IMR-90 (cell line): Measurements from ENCODE around the gene HINT2. TPM values are rescaled to one million over a fixed set of nuclear protein-coding genes. Genes with fewer than 3 reads are reported as not detected.

ENCODE experiments used
- ATAC-seq: fragments of 200-7000 bp; cut with Tn5 transposase; 2 replicates; pipeline ENCODE4 v1.9.1; 2020; ENCODE audit warnings: low read depth, mild to moderate bottlenecking, moderate library complexity
- BruUV-seq: library from RNA; stranded (reverse); fragments of 400-500 nt; replicated peaks from 2 replicates; lab custom pipeline; 2021; lab: Mats Ljungman, UMichigan
- CTCF ChIA-PET: fragments of 300-600 bp; formaldehyde crosslinking; extraction: SDS; loops from one replicate; lab custom pipeline; 2021; ENCODE audit warnings: antibody characterized with exemption; lab: Yijun Ruan, JAX
- POLR2A ChIA-PET: fragments of 300-600 bp; sonication (Branson Sonifier 250); formaldehyde crosslinking; loops from one replicate; lab custom pipeline; 2022; ENCODE audit warnings: antibody characterized with exemption; ENCODE audit not compliant: unreplicated experiment; lab: Charles Lee
- DNase-seq: peaks from one replicate; pipeline ENCODE4 v3.0.0; 2013
- H2AFZ ChIP-seq: replicated peaks from 2 replicates; pipeline ENCODE3; 2013; ENCODE audit warnings: low read length, mild to moderate bottlenecking; ENCODE audit not compliant: poor library complexity
- H2AK5ac ChIP-seq: 2 replicates; pipeline ENCODE4 v1.6.1; 2013; ENCODE audit warnings: low read depth, low read length, inconsistent platforms
- H2AK9ac ChIP-seq: replicated peaks from 2 replicates; pipeline ENCODE3; 2013; ENCODE audit warnings: mild to moderate bottlenecking, low read depth, low read length, moderate library complexity; ENCODE audit not compliant: poor library complexity
- H2BK120ac ChIP-seq: 2 replicates; pipeline ENCODE4 v1.6.1; 2013; ENCODE audit warnings: low read depth, low read length, inconsistent platforms
- H2BK15ac ChIP-seq: 3 replicates; pipeline ENCODE4 v1.6.1; 2013; ENCODE audit warnings: low read depth, low read length, inconsistent platforms
- H2BK20ac ChIP-seq: 2 replicates; pipeline ENCODE4 v1.6.1; 2013; ENCODE audit warnings: low read depth, mild to moderate bottlenecking, inconsistent platforms, low read length, moderate library complexity
- H2BK5ac ChIP-seq: 2 replicates; pipeline ENCODE4 v1.6.1; 2013; ENCODE audit warnings: mild to moderate bottlenecking, low read depth, low read length, inconsistent platforms; ENCODE audit not compliant: poor library complexity, severe bottlenecking
- H3K14ac ChIP-seq: replicated peaks from 2 replicates; pipeline ENCODE4 v1.6.1; 2013; ENCODE audit warnings: low read depth, low read length, inconsistent platforms
- H3K18ac ChIP-seq: 2 replicates; pipeline ENCODE4 v1.6.1; 2013; ENCODE audit warnings: low read depth, low read length, control low read depth
- H3K23ac ChIP-seq: 2 replicates; pipeline ENCODE4 v1.6.1; 2013; ENCODE audit warnings: low read depth, low read length, inconsistent platforms
- H3K27ac ChIP-seq: 2 replicates; pipeline ENCODE4 v1.5.1; 2013; ENCODE audit warnings: mild to moderate bottlenecking, control low read depth, low read length; ENCODE audit not compliant: insufficient read depth
- H3K27me3 ChIP-seq: 2 replicates; pipeline ENCODE4 v1.6.1; 2013; ENCODE audit warnings: low read length; ENCODE audit not compliant: control insufficient read depth, insufficient read depth
- H3K36me3 ChIP-seq: 2 replicates; pipeline ENCODE4 v1.6.1; 2013; ENCODE audit warnings: low read length, mixed read lengths; ENCODE audit not compliant: control insufficient read depth, insufficient read depth
- H3K4ac ChIP-seq: 2 replicates; pipeline ENCODE4 v1.6.1; 2013; ENCODE audit warnings: low read depth, low read length, inconsistent platforms
- H3K4me1 ChIP-seq: 2 replicates; pipeline ENCODE4 v1.6.1; 2013; ENCODE audit warnings: low read length, mixed read lengths; ENCODE audit not compliant: control insufficient read depth, insufficient read depth
- H3K4me2 ChIP-seq: 2 replicates; pipeline ENCODE4 v1.6.1; 2013; ENCODE audit warnings: low read depth, mild to moderate bottlenecking, control low read depth, low read length, moderate library complexity
- H3K4me3 ChIP-seq: 2 replicates; pipeline ENCODE4 v1.5.1; 2013; ENCODE audit warnings: low read depth, mild to moderate bottlenecking, control low read depth, low read length, moderate library complexity; ENCODE audit not compliant: insufficient read depth
- H3K56ac ChIP-seq: 2 replicates; pipeline ENCODE4 v1.6.1; 2013; ENCODE audit warnings: low read length, inconsistent platforms; ENCODE audit not compliant: insufficient read depth; ENCODE audit errors: extremely low read depth
- H3K79me1 ChIP-seq, 2 experiments: 2 replicates each; pipeline ENCODE4 v1.6.1; 2013; ENCODE audit warnings: low read length in 2 of 2, inconsistent platforms in 1 of 2, low read depth in 1 of 2
- H3K9ac ChIP-seq: 2 replicates; pipeline ENCODE4 v1.6.1; 2013; ENCODE audit warnings: low read depth, low read length, control low read depth
- H3K9me1 ChIP-seq: 2 replicates; pipeline ENCODE4 v1.6.1; 2013; ENCODE audit warnings: low read length, inconsistent platforms; ENCODE audit not compliant: insufficient read depth
- H3K9me3 ChIP-seq: 2 replicates; pipeline ENCODE4 v1.6.1; 2013; ENCODE audit warnings: low read length; ENCODE audit not compliant: control insufficient read depth, insufficient read depth
- H4K20me1 ChIP-seq: 2 replicates; pipeline ENCODE4 v1.6.1; 2013; ENCODE audit warnings: low read length, inconsistent platforms; ENCODE audit not compliant: insufficient read depth
- H4K5ac ChIP-seq: 2 replicates; pipeline ENCODE4 v1.6.1; 2013; ENCODE audit warnings: mild to moderate bottlenecking, low read depth, low read length, control low read depth
- H4K8ac ChIP-seq, 2 experiments: 2 replicates each; pipeline ENCODE4 v1.6.1; 2013; ENCODE audit warnings: low read depth in 2 of 2, low read length in 2 of 2, control low read depth in 1 of 2, inconsistent platforms in 1 of 2
- H4K91ac ChIP-seq: 2 replicates; pipeline ENCODE4 v1.6.1; 2013; ENCODE audit warnings: low read depth, low read length, inconsistent platforms; ENCODE audit not compliant: insufficient read depth
- BHLHE40 ChIP-seq: fragments of 150-350 bp; IDR thresholded peaks from 2 replicates; pipeline ENCODE4 v1.6.1; 2016; ENCODE audit warnings: mild to moderate bottlenecking, low read depth, low read length
- CHD1 ChIP-seq: IDR thresholded peaks from 2 replicates; pipeline ENCODE4 v1.6.1; 2012; ENCODE audit warnings: low read depth, low read length, improper control_type of control experiment
- MAFK ChIP-seq: IDR thresholded peaks from 2 replicates; pipeline ENCODE4 v1.6.1; 2012; ENCODE audit warnings: low read depth, low read length, improper control_type of control experiment
- MAZ ChIP-seq: IDR thresholded peaks from 2 replicates; pipeline ENCODE4 v1.6.1; 2012; ENCODE audit warnings: low read depth, mild to moderate bottlenecking, low read length, improper control_type of control experiment, moderate library complexity, borderline replicate concordance
- MXI1 ChIP-seq: IDR thresholded peaks from 2 replicates; pipeline ENCODE4 v1.6.1; 2012; ENCODE audit warnings: low read depth, mild to moderate bottlenecking, low read length, moderate library complexity, borderline replicate concordance
- POLR2A ChIP-seq: IDR thresholded peaks from 2 replicates; pipeline ENCODE4 v1.6.1; 2012; ENCODE audit warnings: mild to moderate bottlenecking, low read depth, low read length
- RAD21 ChIP-seq: IDR thresholded peaks from 2 replicates; pipeline ENCODE4 v1.6.1; 2012; ENCODE audit warnings: low read length, improper control_type of control experiment
- RFX5 ChIP-seq: IDR thresholded peaks from 2 replicates; pipeline ENCODE4 v1.8.0; 2012; ENCODE audit warnings: low read depth, mild to moderate bottlenecking, low read length, moderate library complexity
- SMC3 ChIP-seq: fragments of 150-350 bp; IDR thresholded peaks from 2 replicates; pipeline ENCODE4 v1.6.1; 2016; ENCODE audit warnings: low read depth, mild to moderate bottlenecking, antibody characterized with exemption, low read length, moderate library complexity
- WGBS, 2 experiments: methylation state at CpG; one replicate each; pipeline versions ENCODE4 v1.1.5 to v1.1.7; 2013; ENCODE audit warnings: missing lambda C conversion rate in 2 of 2; ENCODE audit not compliant: insufficient read length in 1 of 2; ENCODE audit errors: extremely low coverage in 2 of 2; 5-methylcytosine and 5-hydroxymethylcytosine counted together
- dilution Hi-C: fragments of 300-500 bp; cut with HindIII; formaldehyde crosslinking; loops from one replicate; pipeline ENCODE4 v1.14.3; 2018; ENCODE audit warnings: low sequenced_read_pairs; ENCODE audit not compliant: unreplicated experiment
- in situ Hi-C: fragments of 300-500 bp; cut with MboI; formaldehyde crosslinking; loops from 3 replicates; pipeline ENCODE4 v1.14.3; 2019; ENCODE audit warnings: low sequenced_read_pairs, inconsistent platforms, mixed read lengths
- intact Hi-C: fragments of 100-400 bp; cut with micrococcal nuclease; formaldehyde crosslinking; loops from 2 replicates; pipeline ENCODE4 v1.10.0; 2022
- polyA plus RNA-seq, 3 experiments: library from polyadenylated mRNA; depleted of rRNA; stranded (reverse); fragments of >200 nt; gene quantifications; 2 replicates each; pipeline ENCODE4 v1.2.3, GENCODE V29; 2012; ENCODE audit warnings: low replicate concordance in 1 of 3
- total RNA-seq: library from RNA; depleted of rRNA; stranded (reverse); fragments of >200 nt; gene quantifications from 2 replicates; pipeline ENCODE4 v1.2.3, GENCODE V29; 2012
- TF ChIP-seq, protein P1 (sequence below): conservative IDR thresholded peaks from 2 replicates; pipeline ENCODE4 v1.5.1; 2012; ENCODE audit warnings: mild to moderate bottlenecking, low read depth, low read length, improper control_type of control experiment

The HINT2 gene
- total and polyA plus RNA-seq, 2 of the 4 experiments (the other 2 are of a cell fraction): 7.5 to 20.6 TPM

GRCh38 chr9:35826071-35826701 is 11.3 kb upstream of the HINT2 start:
- peak overlapping the region; percentile 0 to 97; a peak in 3 of 4 replicates for H4K8ac ChIP-seq
- H2AFZ ChIP-seq: peak overlapping the region; percentile 94
- no peak overlapping the region for H3K4me3 ChIP-seq
- no TSS peak for BruUV-seq
- peak overlapping the region; percentile 93; the same call in 1 of the 2 replicates for H3K23ac ChIP-seq
- no peaks in the 10 kb centered on the region for H4K20me1 ChIP-seq
- H3K18ac ChIP-seq: peak overlapping the region; percentile 86
- peak; percentile 46; the same call in 1 of the 2 replicates for TF ChIP-seq SMC3
- TF ChIP-seq RAD21: peak; percentile 64
- TF ChIP-seq MAFK: no peak
- TF ChIP-seq MXI1: no peak
- TF ChIP-seq MAZ: no peak
- TF ChIP-seq, protein P1, sequence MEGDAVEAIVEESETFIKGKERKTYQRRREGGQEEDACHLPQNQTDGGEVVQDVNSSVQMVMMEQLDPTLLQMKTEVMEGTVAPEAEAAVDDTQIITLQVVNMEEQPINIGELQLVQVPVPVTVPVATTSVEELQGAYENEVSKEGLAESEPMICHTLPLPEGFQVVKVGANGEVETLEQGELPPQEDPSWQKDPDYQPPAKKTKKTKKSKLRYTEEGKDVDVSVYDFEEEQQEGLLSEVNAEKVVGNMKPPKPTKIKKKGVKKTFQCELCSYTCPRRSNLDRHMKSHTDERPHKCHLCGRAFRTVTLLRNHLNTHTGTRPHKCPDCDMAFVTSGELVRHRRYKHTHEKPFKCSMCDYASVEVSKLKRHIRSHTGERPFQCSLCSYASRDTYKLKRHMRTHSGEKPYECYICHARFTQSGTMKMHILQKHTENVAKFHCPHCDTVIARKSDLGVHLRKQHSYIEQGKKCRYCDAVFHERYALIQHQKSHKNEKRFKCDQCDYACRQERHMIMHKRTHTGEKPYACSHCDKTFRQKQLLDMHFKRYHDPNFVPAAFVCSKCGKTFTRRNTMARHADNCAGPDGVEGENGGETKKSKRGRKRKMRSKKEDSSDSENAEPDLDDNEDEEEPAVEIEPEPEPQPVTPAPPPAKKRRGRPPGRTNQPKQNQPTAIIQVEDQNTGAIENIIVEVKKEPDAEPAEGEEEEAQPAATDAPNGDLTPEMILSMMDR: peak; percentile 53
- TF ChIP-seq POLR2A: no peak
- TF ChIP-seq BHLHE40: no peak
- TF ChIP-seq CHD1: no peak; the same call in 1 of the 2 replicates
- TF ChIP-seq RFX5: no peak
- H3K14ac ChIP-seq: peak overlapping the region; percentile 88
- H2AK5ac ChIP-seq: peak overlapping the region; percentile 8; the same call in 1 of the 2 replicates
- DNase-seq: peak; percentile 73
- peak overlapping the region; percentile 80 for H4K91ac ChIP-seq
- peak; percentile 47 for ATAC-seq
- H3K9me1 ChIP-seq: peaks cover 16% of the 10 kb centered on the region
- ChIA-PET CTCF (interaction anchor here (0.6 to 2.8 kb wide), 28 partner anchors 9 to 650 kb away, joined by 3 to 37 read pairs (median 4); partner anchors contain the start of genes HINT2, HRCT1, NPR2 and SPAG8), POLR2A (interaction anchor here (0.6 kb wide), 1 partner anchor 98 kb away, joined by 3 read pairs; no protein-coding TSS in a partner anchor)
- peak overlapping the region; percentile 88 for H2BK5ac ChIP-seq
- peaks cover 2 to 18% of the 10 kb centered on the region in 2 experiments; a peak in 3 of 4 replicates for H3K79me1 ChIP-seq
- no peaks in the 10 kb centered on the region for H3K27me3 ChIP-seq
- peak overlapping the region; percentile 98 for H2BK20ac ChIP-seq
- H4K5ac ChIP-seq: peak overlapping the region; percentile 85
- H2BK15ac ChIP-seq: peak overlapping the region; percentile 79; the same call in 2 of the 3 replicates
- H3K4ac ChIP-seq: peak overlapping the region; percentile 96
- H3K9me3 ChIP-seq: no peaks in the 10 kb centered on the region
- dilution Hi-C loops (no loop called here), intact Hi-C loops (loop anchor here (1.0 to 10.0 kb wide), 4 partner anchors 36 to 199 kb away; no protein-coding TSS in a partner anchor), in situ Hi-C loops (no loop called here)
- 71% methylated on average over 1 of the region's 4 CpGs; no CpG with 5 or more reads in 1 of the 2 experiments for WGBS, 2 experiments
- no peak overlapping the region for H3K56ac ChIP-seq
- H3K9ac ChIP-seq: no peak overlapping the region; the same call in 1 of the 2 replicates
- peak overlapping the region; percentile 66 for H2AK9ac ChIP-seq
- peaks cover 9% of the 10 kb centered on the region for H3K4me1 ChIP-seq
- H3K36me3 ChIP-seq: no peaks in the 10 kb centered on the region
- H3K27ac ChIP-seq: peak overlapping the region; percentile 6; the same call in 1 of the 2 replicates
- H2BK120ac ChIP-seq: peak overlapping the region; percentile 96
- peak overlapping the region; percentile 60; the same call in 1 of the 2 replicates for H3K4me2 ChIP-seq
